HCT116 (cell line): ENCODE results near the gene ELP1. TPM values are rescaled to one million over a fixed set of nuclear protein-coding genes. Genes with fewer than 3 reads are reported as not detected.

Experiments
- ATAC-seq: fragments of 200-7000 bp; cut with Tn5 transposase; 2 replicates; pipeline ENCODE4 v1.9.1; 2020; ENCODE audit warnings: mild to moderate bottlenecking, moderate library complexity
- BruUV-seq: library from RNA; stranded (reverse); fragments of 400-500 nt; replicated peaks from 2 replicates; lab custom pipeline; 2021; lab: Mats Ljungman, UMichigan
- CTCF ChIA-PET: fragments of 300-600 bp; sonication (Branson Sonifier 250); formaldehyde crosslinking; loops from one replicate; lab custom pipeline; 2021; ENCODE audit warnings: antibody characterized with exemption; lab: Charles Lee
- POLR2A ChIA-PET: fragments of 300-600, 350-600 bp; sonication (Branson Sonifier 250); formaldehyde crosslinking; loops from one replicate; lab custom pipeline; 2021; ENCODE audit warnings: antibody characterized with exemption; lab: Charles Lee
- RAD21 ChIA-PET, 2 experiments: fragments of 300-600 bp; sonication (Branson Sonifier 250); formaldehyde crosslinking; loops; one replicate each; lab custom pipeline; 2023; ENCODE audit warnings: low total read pairs in 2 of 2; ENCODE audit not compliant: uncharacterized antibody in 2 of 2, unreplicated experiment in 2 of 2, low non-redundant PET in 1 of 2; lab: Charles Lee
- DNase-seq: peaks from one replicate; pipeline ENCODE4 v3.0.0-alpha.2; 2010; ENCODE audit warnings: low read depth, low spot score
- H2AFZ ChIP-seq: fragments of 200-600 bp; shearing (Covaris generic), sonication (generic); 2 replicates; pipeline ENCODE4 v1.6.1; 2017; ENCODE audit warnings: low read depth, mixed run types, mixed read lengths, antibody characterized with exemption, low read length; ENCODE audit not compliant: poor library complexity, severe bottlenecking
- H3K27ac ChIP-seq: 2 replicates; pipeline ENCODE4 v1.5.1; 2012; ENCODE audit warnings: low read depth, low read length
- H3K27me3 ChIP-seq: fragments of 200-600 bp; sonication (generic); 2 replicates; pipeline ENCODE4 v1.6.1; 2016; ENCODE audit warnings: mixed run types, low read length, mixed read lengths; ENCODE audit not compliant: insufficient read depth
- H3K36me3 ChIP-seq, 2 experiments: fragments of 200-500 bp in 1 of 2; fragments of 200-600 bp in 1 of 2; sonication (Bioruptor generic) in 1 of 2; sonication (generic) in 1 of 2; 2 replicates each; pipeline versions ENCODE4 v1.5.1 to v1.6.1; 2014 to 2016; ENCODE audit warnings: low read length in 2 of 2, inconsistent platforms in 1 of 2, mixed read lengths in 1 of 2, mixed run types in 1 of 2; ENCODE audit not compliant: insufficient read depth in 2 of 2, control insufficient read depth in 1 of 2
- H3K4me1 ChIP-seq, 2 experiments: fragments of 200-600 bp in 1 of 2; sonication (generic) in 1 of 2; 2 replicates each; pipeline versions ENCODE4 v1.5.1 to v1.6.1; 2012 to 2017; ENCODE audit warnings: low read length in 2 of 2, inconsistent platforms in 1 of 2, mild to moderate bottlenecking in 1 of 2, mixed read lengths in 1 of 2, mixed run types in 1 of 2, moderate library complexity in 1 of 2; ENCODE audit not compliant: insufficient read depth in 2 of 2, control insufficient read depth in 1 of 2
- H3K4me2 ChIP-seq: fragments of 200-600 bp; sonication (generic); 2 replicates; pipeline ENCODE4 v1.6.1; 2017; ENCODE audit warnings: mixed run types, low read length, mixed read lengths
- H3K4me3 ChIP-seq, 2 experiments: fragments of 200-600 bp in 1 of 2; sonication (generic) in 1 of 2; replicated peaks in 1 of 2; 2 replicates each; pipeline ENCODE4 v1.5.1; 2011 to 2016; ENCODE audit warnings: low read length in 2 of 2, control low read depth in 1 of 2, low read depth in 1 of 2, mild to moderate bottlenecking in 1 of 2, mixed read lengths in 1 of 2, mixed run types in 1 of 2
- H3K79me2 ChIP-seq: fragments of 200-600 bp; sonication (generic); 2 replicates; pipeline ENCODE4 v1.6.1; 2017; ENCODE audit warnings: mild to moderate bottlenecking, mixed run types, low read length, moderate library complexity, mixed read lengths; ENCODE audit not compliant: insufficient read depth
- H3K9ac ChIP-seq: fragments of 200-600 bp; sonication (generic); 2 replicates; pipeline ENCODE4 v1.6.1; 2016; ENCODE audit warnings: low read length, mixed read lengths
- H3K9me2 ChIP-seq: fragments of 200-600 bp; sonication (generic), shearing (Covaris generic); 2 replicates; pipeline ENCODE4 v1.6.1; 2017; ENCODE audit warnings: mixed run types, mild to moderate bottlenecking, moderate library complexity; ENCODE audit not compliant: insufficient read depth
- H3K9me3 ChIP-seq, 2 experiments: fragments of 200-500 bp in 1 of 2; fragments of 200-600 bp in 1 of 2; sonication (Bioruptor generic) in 1 of 2; sonication (generic) in 1 of 2; 2 replicates each; pipeline ENCODE4 v1.6.1; 2014 to 2017; ENCODE audit warnings: low read length in 2 of 2, mixed read lengths in 2 of 2, inconsistent platforms in 1 of 2, low read depth in 1 of 2, mild to moderate bottlenecking in 1 of 2, mixed run types in 1 of 2, moderate library complexity in 1 of 2; ENCODE audit not compliant: control insufficient read depth in 1 of 2, insufficient read depth in 1 of 2
- H4K20me1 ChIP-seq: fragments of 200-600 bp; sonication (generic), shearing (Covaris generic); 2 replicates; pipeline ENCODE4 v1.6.1; 2017; ENCODE audit warnings: mixed run types, mild to moderate bottlenecking, moderate library complexity; ENCODE audit not compliant: insufficient read depth
- CBX3 ChIP-seq: IDR thresholded peaks from 2 replicates; pipeline ENCODE4 v1.6.1; 2012; ENCODE audit warnings: low read depth
- CEBPB ChIP-seq: IDR thresholded peaks from 2 replicates; pipeline ENCODE4 v1.6.1; 2012; ENCODE audit warnings: low read depth
- EGR1 ChIP-seq: IDR thresholded peaks from 2 replicates; pipeline ENCODE4 v1.6.1; 2012; ENCODE audit warnings: low read depth
- ELF1 ChIP-seq: IDR thresholded peaks from 2 replicates; pipeline ENCODE4 v1.6.1; 2012; ENCODE audit warnings: low read depth, borderline replicate concordance
- POLR2A ChIP-seq: IDR thresholded peaks from 2 replicates; pipeline ENCODE4 v1.7.0; 2011; ENCODE audit warnings: borderline replicate concordance; ENCODE audit not compliant: insufficient read depth, insufficient read length; ENCODE audit errors: extremely low read depth
- POLR2AphosphoS5 ChIP-seq: IDR thresholded peaks from 2 replicates; pipeline ENCODE4 v1.6.1; 2011; ENCODE audit warnings: mild to moderate bottlenecking, low read depth, low read length, moderate library complexity
- REST ChIP-seq: IDR thresholded peaks from 2 replicates; pipeline ENCODE4 v1.6.1; 2012; ENCODE audit warnings: low read depth
- SIN3A ChIP-seq: IDR thresholded peaks from 2 replicates; pipeline ENCODE4 v1.6.1; 2012; ENCODE audit warnings: low read depth
- YY1 ChIP-seq: IDR thresholded peaks from 2 replicates; pipeline ENCODE4 v1.6.1; 2011; ENCODE audit warnings: low read length, low read depth, moderate library complexity, mild to moderate bottlenecking; ENCODE audit not compliant: insufficient replicate concordance; ENCODE audit errors: extremely low read depth
- ZBTB33 ChIP-seq: IDR thresholded peaks from 2 replicates; pipeline ENCODE4 v1.6.1; 2011; ENCODE audit warnings: mild to moderate bottlenecking, low read length, moderate library complexity; ENCODE audit not compliant: insufficient replicate concordance; ENCODE audit errors: extremely low read depth
- ZFX ChIP-seq: fragments of 450-650 bp; IDR thresholded peaks from 2 replicates; pipeline ENCODE4 v1.6.1; 2017
- intact Hi-C: fragments of 100-400 bp; cut with micrococcal nuclease; formaldehyde crosslinking; loops from 2 replicates; pipeline ENCODE4 v1.10.0; 2022
- total RNA-seq: library from RNA; stranded (reverse); gene quantifications from one replicate; pipeline ENCODE4 v1.2.1, GENCODE V29; 2021; ENCODE audit not compliant: unreplicated experiment

The ELP1 gene
- total RNA-seq, 1 experiment from 2014 or later, result 28.8 TPM

- H4K20me1 ChIP-seq, result no peaks in the 10 kb centered on the region
- BruUV-seq, result no TSS peak
- ChIA-PET CTCF (no interaction called here), RAD21 (no interaction called here), POLR2A (no interaction called here)
- H3K4me3 ChIP-seq, result no peak overlapping the region
- H3K4me2 ChIP-seq, result no peak overlapping the region
- no peak overlapping the region for H3K27ac ChIP-seq
- no peak overlapping the region for H3K9ac ChIP-seq
- no peaks in the 10 kb centered on the region for H3K36me3 ChIP-seq
- TF ChIP-seq CEBPB, result no peak
- TF ChIP-seq POLR2AphosphoS5, result no peak
- TF ChIP-seq SIN3A, result no peak
- no peak for TF ChIP-seq ZFX
- TF ChIP-seq ELF1, result no peak
- no peak for TF ChIP-seq REST
- TF ChIP-seq YY1, result no peak
- TF ChIP-seq ZBTB33, result no peak
- TF ChIP-seq CBX3, result no peak
- TF ChIP-seq EGR1, result no peak
- no peak for TF ChIP-seq POLR2A
- TF ChIP-seq, all 23 proteins: peak for 0
- Histone ChIP-seq H3K79me2 (no peaks in the 10 kb centered on the region), H2AFZ (no peak overlapping the region), H3K9me2 (no peaks in the 10 kb centered on the region), H3K9me3 (no peaks in the 10 kb centered on the region), H3K27me3 (no peaks in the 10 kb centered on the region), H3K4me1 (peaks cover 0 to 11% of the 10 kb centered on the region in 2 experiments; a peak in 2 of 4 replicates)
- no peak for DNase-seq
- intact Hi-C loops, result loop anchor here (10.0 kb wide), 1 partner anchor 465 kb away; the partner anchor contains the start of gene EPB41L4B
- ATAC-seq, result 0 out of 2 replicates have a peak, but pooled peaks have one; percentile 40
Observed at GRCh38 chr9:108859459-108860114, 74.3 kb downstream of the ELP1 start.
